Sigmoid colon (tissue), 7 donors: ENCODE data around the gene ATP6V0E2. TPM values are rescaled to one million over a fixed set of nuclear protein-coding genes. Genes with fewer than 3 reads are reported as not detected.

ENCODE experiments used
- DNase-seq: peaks from one replicate; pipeline ENCODE4 v3.0.0-alpha.2; 2019
- H3K27ac ChIP-seq, 4 donors: fragments of 200-600 bp; sonication (generic); one replicate each; pipeline ENCODE4 v1.5.1; 2016 to 2019; ENCODE audit warnings: mild to moderate bottlenecking in 1 of 4
- H3K27me3 ChIP-seq, 3 donors: fragments of 200-600 bp; sonication (generic); one replicate each; pipeline ENCODE4 v1.5.1; 2019; ENCODE audit warnings: mild to moderate bottlenecking in 1 of 3
- H3K36me3 ChIP-seq, 4 donors: fragments of 200-600 bp; sonication (generic); one replicate each; pipeline ENCODE4 v1.5.1; 2016 to 2019
- H3K4me1 ChIP-seq, 4 donors: fragments of 200-600 bp; sonication (generic); one replicate each; pipeline ENCODE4 v1.5.1; 2017 to 2019
- H3K4me3 ChIP-seq, 4 donors: fragments of 200-600 bp; sonication (generic); one replicate each; pipeline ENCODE4 v1.5.1; 2017 to 2019; ENCODE audit warnings: mild to moderate bottlenecking in 2 of 4, moderate library complexity in 1 of 4
- H3K9me3 ChIP-seq, 4 donors: fragments of 200-600 bp in 3 of 4; sonication (generic) in 3 of 4; one replicate each; pipeline versions ENCODE4 v1.5.1 to v1.6.1; 2013 to 2019
- EP300 ChIP-seq, 4 donors: sonication (generic); formaldehyde crosslinking; IDR thresholded peaks; one replicate each; pipeline ENCODE4 v1.6.1; 2017; ENCODE audit warnings: antibody characterized with exemption in 4 of 4
- POLR2A ChIP-seq, 2 donors: fragments of 450-650 bp; IDR thresholded peaks; one replicate each; pipeline ENCODE4 v1.6.1; 2016; ENCODE audit warnings: antibody characterized with exemption in 2 of 2, mild to moderate bottlenecking in 2 of 2, moderate library complexity in 2 of 2
- POLR2AphosphoS5 ChIP-seq, 4 donors: sonication (generic); formaldehyde crosslinking; IDR thresholded peaks; one replicate each; pipeline ENCODE4 v1.6.1; 2017; ENCODE audit warnings: antibody characterized with exemption in 4 of 4
- WGBS, 2 donors: extraction: QIAGEN DNeasy Blood & Tissue Kit; methylation state at CpG; one replicate each; pipeline ENCODE4 v1.1.7; 2013; 5-methylcytosine and 5-hydroxymethylcytosine counted together
- intact Hi-C: fragments of 100-400 bp; cut with DNase I; formaldehyde crosslinking; loops from one replicate; pipeline ENCODE4 v1.15.1; 2023
- polyA plus RNA-seq, 3 donors: library from polyadenylated mRNA; stranded (reverse); fragments of 200-250 nt; gene quantifications; one replicate each; pipeline ENCODE4 v1.2.3, GENCODE V29; 2013
- total RNA-seq, 4 donors: library from RNA; depleted of rRNA; stranded (reverse); fragments of >200 nt; gene quantifications; one replicate each; pipeline ENCODE4 v1.1.0, GENCODE V29; 2016
- TF ChIP-seq, protein P1 (sequence below), 4 experiments: fragments of 450-650 bp in 3 of 4; fragments of 200-600 bp in 1 of 4; IDR thresholded peaks; one replicate each; pipeline ENCODE4 v1.5.1; 2016 to 2019; ENCODE audit warnings: antibody characterized with exemption in 4 of 4, mild to moderate bottlenecking in 3 of 4, moderate library complexity in 2 of 4
- donor health status: healthy with polysubstance abuse.
- donor health status: Bipolar disorder and iron deficiency.
- donor health status: healthy.

The ATP6V0E2 gene
- total and polyA plus RNA-seq, 7 donors = 13.2 to 45.5 (median 27.1) TPM

- H3K4me1 ChIP-seq = peaks cover 0 to 39% (median 31%) of the 10 kb centered on the region in 4 donors
- intact Hi-C loops = loop anchor here (10.0 kb wide), 1 partner anchor 163 kb away; no protein-coding TSS in a partner anchor
- no peaks in the 10 kb centered on the region for H3K36me3 ChIP-seq
- no peak for DNase-seq
- 83 to 89% methylated on average over 19 of the region's 19 CpGs for WGBS, 2 donors
- TF ChIP-seq EP300 (IDR thresholded peaks at IDR 0.05) (no peak), POLR2AphosphoS5 (IDR thresholded peaks at IDR 0.05) (peak in 1 of 4 donors; percentile 48)
- H3K9me3 ChIP-seq = no peaks in the 10 kb centered on the region
- no peak overlapping the region for H3K4me3 ChIP-seq
- no peaks in the 10 kb centered on the region for H3K27me3 ChIP-seq
- H3K27ac ChIP-seq = peak overlapping the region in 3 of 4 donors; percentile 52 to 67 (median 66)
These were observed 7.8 kb downstream of the ATP6V0E2 start for GRCh38 chr7:149881328-149882247.

- 82 to 86% methylated on average over 11 of the region's 11 CpGs for WGBS, 2 donors
- intact Hi-C loops = loop anchor here (10.0 kb wide), 1 partner anchor 162 kb away; no protein-coding TSS in a partner anchor
- no peaks in the 10 kb centered on the region for H3K36me3 ChIP-seq
- H3K27me3 ChIP-seq = no peaks in the 10 kb centered on the region
- no peaks in the 10 kb centered on the region for H3K9me3 ChIP-seq
- H3K4me3 ChIP-seq = no peak overlapping the region
- H3K27ac ChIP-seq = peak overlapping the region in 3 of 4 donors; percentile 52 to 67 (median 66)
- peaks cover 0 to 39% (median 31%) of the 10 kb centered on the region in 4 donors for H3K4me1 ChIP-seq
- DNase-seq = peak; percentile 77
- TF ChIP-seq, protein P1, sequence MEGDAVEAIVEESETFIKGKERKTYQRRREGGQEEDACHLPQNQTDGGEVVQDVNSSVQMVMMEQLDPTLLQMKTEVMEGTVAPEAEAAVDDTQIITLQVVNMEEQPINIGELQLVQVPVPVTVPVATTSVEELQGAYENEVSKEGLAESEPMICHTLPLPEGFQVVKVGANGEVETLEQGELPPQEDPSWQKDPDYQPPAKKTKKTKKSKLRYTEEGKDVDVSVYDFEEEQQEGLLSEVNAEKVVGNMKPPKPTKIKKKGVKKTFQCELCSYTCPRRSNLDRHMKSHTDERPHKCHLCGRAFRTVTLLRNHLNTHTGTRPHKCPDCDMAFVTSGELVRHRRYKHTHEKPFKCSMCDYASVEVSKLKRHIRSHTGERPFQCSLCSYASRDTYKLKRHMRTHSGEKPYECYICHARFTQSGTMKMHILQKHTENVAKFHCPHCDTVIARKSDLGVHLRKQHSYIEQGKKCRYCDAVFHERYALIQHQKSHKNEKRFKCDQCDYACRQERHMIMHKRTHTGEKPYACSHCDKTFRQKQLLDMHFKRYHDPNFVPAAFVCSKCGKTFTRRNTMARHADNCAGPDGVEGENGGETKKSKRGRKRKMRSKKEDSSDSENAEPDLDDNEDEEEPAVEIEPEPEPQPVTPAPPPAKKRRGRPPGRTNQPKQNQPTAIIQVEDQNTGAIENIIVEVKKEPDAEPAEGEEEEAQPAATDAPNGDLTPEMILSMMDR (IDR thresholded peaks at IDR 0.05) = no peak
- peak in 3 of 4 donors; percentile 17 to 53 (median 48) for TF ChIP-seq POLR2AphosphoS5 (IDR thresholded peaks at IDR 0.05)
These were observed 8.7 kb downstream of the ATP6V0E2 start for GRCh38 chr7:149882248-149883047.

DNA sequence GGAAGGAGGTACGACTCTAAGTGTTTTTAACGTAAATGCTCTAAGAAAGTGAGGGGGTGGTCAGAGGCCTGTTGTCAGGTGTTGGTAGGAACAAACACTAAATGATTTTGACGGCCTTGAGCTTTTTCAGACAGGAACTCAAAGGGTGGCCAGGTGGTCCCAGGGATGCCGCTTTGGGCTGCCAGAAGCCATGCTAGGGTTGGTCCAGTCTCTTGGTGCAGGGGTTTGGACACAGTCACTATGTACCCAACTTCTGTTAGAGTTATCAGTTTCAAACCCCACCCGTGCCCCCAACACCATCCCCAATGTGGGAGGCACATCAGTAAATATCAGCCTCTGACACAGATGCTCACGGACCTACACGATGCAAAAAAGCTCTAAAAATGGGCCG lies 9.3 kb downstream of the ATP6V0E2 start:
- intact Hi-C loops = loop anchor here (10.0 kb wide), 1 partner anchor 162 kb away; no protein-coding TSS in a partner anchor
- Histone ChIP-seq H3K9me3 (no peaks in the 10 kb centered on the region), H3K4me3 (no peak overlapping the region), H3K27me3 (no peaks in the 10 kb centered on the region), H3K36me3 (no peaks in the 10 kb centered on the region), H3K4me1 (peaks cover 0 to 39% (median 31%) of the 10 kb centered on the region in 4 donors), H3K27ac (peak overlapping the region in 3 of 4 donors; percentile 52 to 67 (median 66))
- no peak for TF ChIP-seq POLR2AphosphoS5 (IDR thresholded peaks at IDR 0.05)
- TF ChIP-seq POLR2A (IDR thresholded peaks at IDR 0.05) = no peak
- no peak for TF ChIP-seq EP300 (IDR thresholded peaks at IDR 0.05)
- TF ChIP-seq, protein P1 (IDR thresholded peaks at IDR 0.05) = no peak
- no peak for DNase-seq
- 57 to 66% methylated on average over 8 of the region's 8 CpGs for WGBS, 2 donors

GRCh38 chr7:149883452-149883861 lies 9.7 kb downstream of the ATP6V0E2 start:
- H3K4me3 ChIP-seq = no peak overlapping the region
- peak overlapping the region in 2 of 4 donors; percentile 66 to 67 for H3K27ac ChIP-seq
- WGBS, 2 donors = 16 to 38% methylated on average over 12 of the region's 12 CpGs
- no peaks in the 10 kb centered on the region for H3K36me3 ChIP-seq
- TF ChIP-seq, protein P1 (IDR thresholded peaks at IDR 0.05) = peak; percentile 40 to 63 (median 47)
- TF ChIP-seq POLR2AphosphoS5 (IDR thresholded peaks at IDR 0.05) = no peak
- H3K9me3 ChIP-seq = no peaks in the 10 kb centered on the region
- intact Hi-C loops = loop anchor here (10.0 kb wide), 1 partner anchor 161 kb away; no protein-coding TSS in a partner anchor
- no peaks in the 10 kb centered on the region for H3K27me3 ChIP-seq
- H3K4me1 ChIP-seq = peaks cover 0 to 39% (median 31%) of the 10 kb centered on the region in 4 donors
- peak; percentile 66 for DNase-seq
